H1 (cell line): Measurements from ENCODE around the gene RPLP2. TPM values are rescaled to one million over a fixed set of nuclear protein-coding genes. Genes with fewer than 3 reads are reported as not detected.

ENCODE experiments used
- BACH1 ChIP-seq: IDR thresholded peaks from 2 replicates; pipeline ENCODE4 v1.6.1; 2012; ENCODE audit warnings: low read length, improper control_type of control experiment
- CREB1 ChIP-seq: IDR thresholded peaks from 2 replicates; pipeline ENCODE4 v1.6.1; 2012; ENCODE audit warnings: inconsistent platforms
- GTF2F1 ChIP-seq: IDR thresholded peaks from 2 replicates; pipeline ENCODE4 v1.6.1; 2012; ENCODE audit warnings: low read depth, low read length, improper control_type of control experiment, borderline replicate concordance
- JUND ChIP-seq: IDR thresholded peaks from 2 replicates; pipeline ENCODE4 v1.6.1; 2011; ENCODE audit warnings: mild to moderate bottlenecking, improper control_type of control experiment, low read length
- KDM1A ChIP-seq: fragments of 200-600, 300-600 bp; sonication (generic); IDR thresholded peaks from 2 replicates; pipeline ENCODE4 v1.7.1; 2016; ENCODE audit warnings: mild to moderate bottlenecking, low read length, borderline replicate concordance
- NANOG ChIP-seq: IDR thresholded peaks from 2 replicates; pipeline ENCODE4 v1.6.1; 2011; ENCODE audit warnings: low read length, low read depth, mild to moderate bottlenecking, inconsistent platforms; ENCODE audit not compliant: insufficient read depth, poor library complexity, severe bottlenecking
- RXRA ChIP-seq: IDR thresholded peaks from 2 replicates; pipeline ENCODE4 v1.6.1; 2011; ENCODE audit warnings: low read depth, mild to moderate bottlenecking, low read length, moderate library complexity; ENCODE audit not compliant: insufficient read depth
- SAP30 ChIP-seq: fragments of 300-600 bp; sonication (generic); IDR thresholded peaks from 2 replicates; pipeline ENCODE4 v1.7.1; 2012; ENCODE audit warnings: low read length, moderate library complexity, mild to moderate bottlenecking, inconsistent platforms; ENCODE audit not compliant: insufficient read depth, insufficient replicate concordance
- polyA plus RNA-seq, 7 experiments: library from polyadenylated mRNA; depleted of rRNA in 3 of 7; stranded (reverse) in 5 of 7; unstranded in 2 of 7; fragments of >200 nt in 5 of 7; fragments of 200-250 nt in 2 of 7; gene quantifications; 1 replicate in 5 of 7; 2 replicates in 1 of 7; 4 replicates in 1 of 7; pipeline versions ENCODE4 v1.2.1 to v1.2.3, GENCODE V29; 2011 to 2013; ENCODE audit warnings: missing spikeins in 2 of 7, mixed read lengths in 2 of 7
- total RNA-seq: library from RNA; stranded (reverse); fragmentation: NEBNext Ultra II Directional; extraction: Animal tissue kit (Norgen Biotek cat#: 25700); gene quantifications from 2 replicates; pipeline ENCODE4 v1.2.1, GENCODE V29; 2021

RPLP2 gene
- total and polyA plus RNA-seq, 2 of the 8 experiments (the other 6 are each of a cell fraction or from before 2014, with no cell fraction given): 1,789 to 2,106 TPM

- TF ChIP-seq SAP30 (no peak), GTF2F1 (no peak), NANOG (no peak), CREB1 (no peak), KDM1A (no peak), RXRA (no peak), BACH1 (no peak), JUND (no peak)
Measured at GRCh38 chr11:811446-812245, 1.9 kb downstream of the RPLP2 start (continued).
